ENCODE measurements around the gene NEO1.

The NEO1 gene

DNA sequence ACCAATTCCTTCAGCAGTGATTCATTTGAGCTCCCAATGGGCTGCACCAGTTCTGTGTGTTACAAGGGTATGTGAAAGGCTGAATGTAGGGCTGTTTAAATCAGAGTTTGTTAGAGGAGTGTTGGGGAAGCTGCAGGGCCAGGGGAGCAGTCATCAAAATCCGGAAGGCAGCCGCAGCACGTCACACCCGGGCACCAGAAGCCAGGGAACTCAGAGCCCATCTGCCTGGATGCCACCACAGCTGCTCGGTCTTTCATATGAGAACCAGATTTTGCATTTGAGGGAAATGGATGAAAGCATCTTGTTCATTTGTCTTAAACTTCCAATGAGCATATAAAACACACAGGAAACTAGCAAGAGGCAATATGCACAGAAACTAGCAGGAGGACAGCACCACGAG, 24.2 kb upstream of the NEO1 start:
- no peak overlapping the region for H3K4me3 ChIP-seq (ENCODE audit: low read depth, low read length, poor library complexity, severe bottlenecking)
- no peak overlapping the region for H2AFZ ChIP-seq (ENCODE audit: low read length)
- no peak overlapping the region for H3K4me2 ChIP-seq (ENCODE audit: low read length)
- H3K27me3 ChIP-seq (ENCODE audit: insufficient read depth, low read length) = 0 out of 2 replicates have a peak, but pooled peaks cover 3% of the 10 kb centered on the region
- TF ChIP-seq, protein P1, sequence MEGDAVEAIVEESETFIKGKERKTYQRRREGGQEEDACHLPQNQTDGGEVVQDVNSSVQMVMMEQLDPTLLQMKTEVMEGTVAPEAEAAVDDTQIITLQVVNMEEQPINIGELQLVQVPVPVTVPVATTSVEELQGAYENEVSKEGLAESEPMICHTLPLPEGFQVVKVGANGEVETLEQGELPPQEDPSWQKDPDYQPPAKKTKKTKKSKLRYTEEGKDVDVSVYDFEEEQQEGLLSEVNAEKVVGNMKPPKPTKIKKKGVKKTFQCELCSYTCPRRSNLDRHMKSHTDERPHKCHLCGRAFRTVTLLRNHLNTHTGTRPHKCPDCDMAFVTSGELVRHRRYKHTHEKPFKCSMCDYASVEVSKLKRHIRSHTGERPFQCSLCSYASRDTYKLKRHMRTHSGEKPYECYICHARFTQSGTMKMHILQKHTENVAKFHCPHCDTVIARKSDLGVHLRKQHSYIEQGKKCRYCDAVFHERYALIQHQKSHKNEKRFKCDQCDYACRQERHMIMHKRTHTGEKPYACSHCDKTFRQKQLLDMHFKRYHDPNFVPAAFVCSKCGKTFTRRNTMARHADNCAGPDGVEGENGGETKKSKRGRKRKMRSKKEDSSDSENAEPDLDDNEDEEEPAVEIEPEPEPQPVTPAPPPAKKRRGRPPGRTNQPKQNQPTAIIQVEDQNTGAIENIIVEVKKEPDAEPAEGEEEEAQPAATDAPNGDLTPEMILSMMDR (IDR thresholded peaks at IDR 0.05; ENCODE audit: low read length) = no peak
- no peak for TF ChIP-seq EZH2 (IDR thresholded peaks at IDR 0.05; ENCODE audit: borderline replicate concordance, low read length)
- H3F3A ChIP-seq (ENCODE audit: insufficient read depth, low read length) = no peaks in the 10 kb centered on the region
- no peaks in the 10 kb centered on the region for H3K4me1 ChIP-seq (ENCODE audit: insufficient read depth, low read length, severe bottlenecking)
- H3K9ac ChIP-seq (ENCODE audit: low read length) = no peak overlapping the region
- H3K36me3 ChIP-seq (ENCODE audit: insufficient read depth, low read length) = no peaks in the 10 kb centered on the region
- H3K79me2 ChIP-seq (ENCODE audit: insufficient read depth, low read length) = no peaks in the 10 kb centered on the region
- H3K27ac ChIP-seq (ENCODE audit: low read depth, low read length, poor library complexity, severe bottlenecking) = no peak overlapping the region
- H4K20me1 ChIP-seq (ENCODE audit: insufficient read depth, low read length) = no peaks in the 10 kb centered on the region
- no peaks in the 10 kb centered on the region for H3K9me2 ChIP-seq (ENCODE audit: low read depth, low read length)
- H3K9me3 ChIP-seq (ENCODE audit: low read length) = no peaks in the 10 kb centered on the region

DNA sequence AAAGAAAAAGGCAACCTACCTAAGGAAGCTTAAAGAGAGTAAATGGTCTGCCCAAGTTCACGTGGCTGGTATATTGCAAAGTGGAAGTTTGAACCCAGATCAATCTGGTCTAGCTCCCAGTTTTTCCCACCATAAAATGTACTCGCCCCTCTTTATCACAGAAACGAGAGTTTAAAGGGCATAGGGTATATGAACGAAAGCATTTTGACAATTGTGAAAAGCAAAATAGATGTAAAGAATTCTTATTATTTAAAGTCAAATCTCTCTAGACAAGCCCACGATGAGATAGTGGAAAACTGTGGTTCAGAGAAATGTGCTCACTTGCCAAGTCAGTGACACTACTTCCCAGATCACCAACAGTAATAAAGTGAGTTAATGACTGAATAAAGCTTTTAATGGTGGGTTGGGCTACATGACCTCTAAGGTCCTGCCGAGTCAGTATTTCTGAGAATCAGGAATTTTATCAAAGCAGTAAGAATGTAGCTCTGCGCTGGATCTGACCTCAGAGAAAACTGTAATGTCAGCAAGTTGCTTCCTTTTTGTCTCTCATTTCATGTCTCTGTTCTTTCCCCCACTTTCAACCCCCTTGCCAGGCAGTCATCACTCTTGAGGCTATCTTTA, 23.3 kb upstream of the NEO1 start:
- no peak overlapping the region for H3K4me3 ChIP-seq (ENCODE audit: low read depth, low read length, poor library complexity, severe bottlenecking)
- no peak overlapping the region for H3K27ac ChIP-seq (ENCODE audit: low read depth, low read length, poor library complexity, severe bottlenecking)
- H3F3A ChIP-seq (ENCODE audit: insufficient read depth, low read length) = no peaks in the 10 kb centered on the region
- no peaks in the 10 kb centered on the region for H3K4me1 ChIP-seq (ENCODE audit: insufficient read depth, low read length, severe bottlenecking)
- H2AFZ ChIP-seq (ENCODE audit: low read length) = no peak overlapping the region
- no peaks in the 10 kb centered on the region for H3K9me3 ChIP-seq (ENCODE audit: low read length)
- H3K79me2 ChIP-seq (ENCODE audit: insufficient read depth, low read length) = no peaks in the 10 kb centered on the region
- TF ChIP-seq, protein P1 (IDR thresholded peaks at IDR 0.05; ENCODE audit: low read length) = no peak
- TF ChIP-seq EZH2 (IDR thresholded peaks at IDR 0.05; ENCODE audit: borderline replicate concordance, low read length) = no peak
- H3K9me2 ChIP-seq (ENCODE audit: low read depth, low read length) = no peaks in the 10 kb centered on the region
- no peak overlapping the region for H3K9ac ChIP-seq (ENCODE audit: low read length)
- H4K20me1 ChIP-seq (ENCODE audit: insufficient read depth, low read length) = no peaks in the 10 kb centered on the region
- H3K4me2 ChIP-seq (ENCODE audit: low read length) = no peak overlapping the region
- 0 out of 2 replicates have a peak, but pooled peaks cover 3% of the 10 kb centered on the region for H3K27me3 ChIP-seq (ENCODE audit: insufficient read depth, low read length)
- H3K36me3 ChIP-seq (ENCODE audit: insufficient read depth, low read length) = no peaks in the 10 kb centered on the region

DNA sequence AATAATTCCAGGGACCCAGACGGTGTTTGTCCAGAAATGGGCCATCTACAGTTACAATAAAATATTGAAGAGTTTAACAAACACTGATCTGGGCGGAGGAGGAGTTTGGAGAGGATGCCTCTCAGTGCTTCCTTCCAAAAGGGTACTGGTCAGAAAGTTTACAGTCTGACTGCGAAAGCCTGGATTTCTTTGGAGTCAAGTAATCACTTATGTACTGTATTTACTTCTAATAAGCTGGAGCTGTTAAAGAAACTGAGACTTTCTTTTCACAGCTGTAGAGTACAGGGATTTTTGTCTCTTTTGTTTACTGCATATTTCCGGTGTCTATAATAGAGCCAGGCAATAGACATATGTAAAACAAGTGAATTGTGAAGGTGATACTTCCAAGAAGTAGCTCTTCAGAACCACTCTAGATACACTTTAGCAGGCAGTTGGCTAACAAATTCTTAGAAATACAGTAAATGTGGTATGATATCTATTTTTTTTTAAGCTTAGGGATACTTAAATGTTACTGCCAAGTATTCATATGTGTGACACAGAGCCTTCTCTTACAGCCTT, 22.1 kb upstream of the NEO1 start:
- Histone ChIP-seq H3K9me3 (ENCODE audit: low read length) (no peaks in the 10 kb centered on the region), H3K9me2 (ENCODE audit: low read depth, low read length) (no peaks in the 10 kb centered on the region), H3K79me2 (ENCODE audit: insufficient read depth, low read length) (no peaks in the 10 kb centered on the region), H3K4me1 (ENCODE audit: insufficient read depth, low read length, severe bottlenecking) (no peaks in the 10 kb centered on the region), H3K27me3 (ENCODE audit: insufficient read depth, low read length) (0 out of 2 replicates have a peak, but pooled peaks cover 3% of the 10 kb centered on the region), H3K4me2 (ENCODE audit: low read length) (no peak overlapping the region), H3K36me3 (ENCODE audit: insufficient read depth, low read length) (no peaks in the 10 kb centered on the region), H4K20me1 (ENCODE audit: insufficient read depth, low read length) (no peaks in the 10 kb centered on the region), H3K27ac (ENCODE audit: low read depth, low read length, poor library complexity, severe bottlenecking) (no peak overlapping the region), H3K4me3 (ENCODE audit: low read depth, low read length, poor library complexity, severe bottlenecking) (no peak overlapping the region), H3K9ac (ENCODE audit: low read length) (no peak overlapping the region), H2AFZ (ENCODE audit: low read length) (no peak overlapping the region), H3F3A (ENCODE audit: insufficient read depth, low read length) (no peaks in the 10 kb centered on the region)
- TF ChIP-seq, protein P1 (IDR thresholded peaks at IDR 0.05; ENCODE audit: low read length) = no peak
- TF ChIP-seq EZH2 (IDR thresholded peaks at IDR 0.05; ENCODE audit: borderline replicate concordance, low read length) = no peak

Measured in OCI-LY1 (cell line).